Natural killer cell (primary cell): ENCODE results near the gene HMCN2. TPM values are rescaled to one million over a fixed set of nuclear protein-coding genes. Genes with fewer than 3 reads are reported as not detected.

Experiments
- ATAC-seq, 3 donors: fragments of 150-1000 bp in 2 of 3; fragments of 200-7000 bp in 1 of 3; cut with Tn5 transposase; 1 replicate in 1 of 3; 2 replicates in 2 of 3; pipeline ENCODE4 v1.10.0; 2021; ENCODE audit warnings: mild to moderate bottlenecking in 2 of 3, moderate library complexity in 2 of 3
- DNase-seq, 2 donors: peaks; one replicate each; pipeline versions ENCODE4 v3.0.0 to v3.0.0-alpha.2; 2013 to 2021; ENCODE audit warnings: mixed read lengths in 1 of 2
- H3K27ac ChIP-seq: one replicate; pipeline ENCODE4 v1.5.1; 2013; ENCODE audit warnings: mild to moderate bottlenecking, low read length
- H3K27me3 ChIP-seq: one replicate; pipeline ENCODE4 v1.6.1; 2013; ENCODE audit warnings: low read length; ENCODE audit not compliant: control insufficient read depth, insufficient read depth
- H3K36me3 ChIP-seq: one replicate; pipeline ENCODE4 v1.6.1; 2013; ENCODE audit warnings: low read length; ENCODE audit not compliant: control insufficient read depth, insufficient read depth
- H3K4me1 ChIP-seq: one replicate; pipeline ENCODE4 v1.6.1; 2013; ENCODE audit warnings: low read length; ENCODE audit not compliant: control insufficient read depth, insufficient read depth
- H3K4me3 ChIP-seq: one replicate; pipeline ENCODE4 v1.5.1; 2013; ENCODE audit warnings: low read length
- H3K9me3 ChIP-seq: one replicate; pipeline ENCODE4 v1.6.1; 2013; ENCODE audit warnings: low read length; ENCODE audit not compliant: control insufficient read depth, insufficient read depth
- H3K27ac Mint-ChIP-seq, 2 donors: one replicate each; pipeline ENCODE4 v1.8.0; 2022; ENCODE audit warnings: mild to moderate bottlenecking in 2 of 2, mixed read lengths in 2 of 2, moderate library complexity in 1 of 2
- H3K27me3 Mint-ChIP-seq, 2 donors: one replicate each; pipeline ENCODE4 v1.8.0; 2022; ENCODE audit warnings: low read depth in 2 of 2, mixed read lengths in 2 of 2
- H3K36me3 Mint-ChIP-seq: one replicate; pipeline ENCODE4 v1.8.0; 2022; ENCODE audit warnings: mixed read lengths
- H3K4me1 Mint-ChIP-seq, 2 donors: one replicate each; pipeline ENCODE4 v1.8.0; 2022; ENCODE audit warnings: mixed read lengths in 2 of 2
- H3K4me3 Mint-ChIP-seq: one replicate; pipeline ENCODE4 v1.8.0; 2022; ENCODE audit warnings: mild to moderate bottlenecking, moderate library complexity, mixed read lengths
- H3K9me3 Mint-ChIP-seq, 2 donors: one replicate each; pipeline ENCODE4 v1.8.0; 2022; ENCODE audit warnings: mixed read lengths in 2 of 2
- CTCF ChIP-seq: fragments of 200-600 bp; IDR thresholded peaks from one replicate; pipeline ENCODE4 v1.8.0; 2022; ENCODE audit warnings: antibody characterized with exemption
- WGBS: methylation state at CpG from one replicate; pipeline ENCODE4 v1.1.7; 2013; ENCODE audit warnings: missing lambda C conversion rate; ENCODE audit not compliant: insufficient coverage; 5-methylcytosine and 5-hydroxymethylcytosine counted together
- intact Hi-C: fragments of 100-400 bp; cut with micrococcal nuclease; formaldehyde crosslinking; loops from one replicate; pipeline ENCODE4 v1.14.2; 2022
- total RNA-seq, 4 donors: library from RNA; stranded (reverse); fragments of 120-200 nt in 1 of 4; gene quantifications; one replicate each; pipeline versions ENCODE4 v1.2.3 to v1.2.4, GENCODE V29; 2013 to 2022

Gene HMCN2
- total RNA-seq, 3 donors from 2014 or later (not counting 1 experiment from before 2014, with no cell fraction given) = not detected

GRCh38 chr9:130260816-130261765 lies 4.5 kb upstream of the HMCN2 start:
- 81% methylated on average over 16 of the region's 16 CpGs for whole genome bisulfite sequencing
- H3K36me3 Mint-ChIP-seq = no peaks in the 10 kb centered on the region
- ATAC-seq = no peak
- H3K4me3 Mint-ChIP-seq = no peak overlapping the region
- DNase-seq = no peak
- H3K4me1 Mint-ChIP-seq = no peaks in the 10 kb centered on the region
- no peak overlapping the region for H3K27ac ChIP-seq
- peaks cover 34 to 40% of the 10 kb centered on the region in 2 donors for H3K27me3 Mint-ChIP-seq
- no peak overlapping the region for H3K27ac Mint-ChIP-seq
- no peaks in the 10 kb centered on the region for H3K36me3 ChIP-seq
- peaks cover 16% of the 10 kb centered on the region for H3K27me3 ChIP-seq
- no peak overlapping the region for H3K4me3 ChIP-seq
- no peak for TF ChIP-seq CTCF
- H3K9me3 ChIP-seq = no peaks in the 10 kb centered on the region
- H3K4me1 ChIP-seq = no peaks in the 10 kb centered on the region
- H3K9me3 Mint-ChIP-seq = no peaks in the 10 kb centered on the region
- intact Hi-C loops = no loop called here

GRCh38 chr9:130262061-130262745 lies 3.4 kb upstream of the HMCN2 start:
- no peaks in the 10 kb centered on the region for H3K4me1 Mint-ChIP-seq
- WGBS = 77% methylated on average over 17 of the region's 17 CpGs

GRCh38 chr9:130262771-130263170 lies 2.8 kb upstream of the HMCN2 start:
- H3K4me1 Mint-ChIP-seq = no peaks in the 10 kb centered on the region
- peaks cover 24% of the 10 kb centered on the region for H3K27me3 ChIP-seq
- no peak overlapping the region for H3K4me3 ChIP-seq
- TF ChIP-seq CTCF = no peak
- 79% methylated on average over 7 of the region's 7 CpGs for WGBS
- DNase-seq (no peak), ATAC-seq (no peak)
- H3K4me3 Mint-ChIP-seq = no peak overlapping the region
- H3K27ac Mint-ChIP-seq = no peak overlapping the region
- intact Hi-C loops = no loop called here
- H3K9me3 Mint-ChIP-seq = no peaks in the 10 kb centered on the region
- no peaks in the 10 kb centered on the region for H3K36me3 ChIP-seq
- H3K36me3 Mint-ChIP-seq = no peaks in the 10 kb centered on the region
- H3K9me3 ChIP-seq = no peaks in the 10 kb centered on the region
- no peaks in the 10 kb centered on the region for H3K4me1 ChIP-seq
- H3K27ac ChIP-seq = no peak overlapping the region
- H3K27me3 Mint-ChIP-seq = peaks cover 43 to 49% of the 10 kb centered on the region in 2 donors

More at GRCh38 chr9:130262061-130262745, 3.4 kb upstream of the HMCN2 start:
- H3K4me3 Mint-ChIP-seq = no peak overlapping the region
- Histone ChIP-seq H3K27ac (no peak overlapping the region), H3K27me3 (peaks cover 24% of the 10 kb centered on the region), H3K36me3 (no peaks in the 10 kb centered on the region), H3K4me1 (no peaks in the 10 kb centered on the region), H3K9me3 (no peaks in the 10 kb centered on the region), H3K4me3 (no peak overlapping the region)
- peaks cover 42 to 48% of the 10 kb centered on the region in 2 donors for H3K27me3 Mint-ChIP-seq
- H3K9me3 Mint-ChIP-seq = no peaks in the 10 kb centered on the region
- intact Hi-C loops = no loop called here
- H3K36me3 Mint-ChIP-seq = no peaks in the 10 kb centered on the region
- TF ChIP-seq CTCF = no peak
- no peak overlapping the region for H3K27ac Mint-ChIP-seq
- ATAC-seq (no peak), DNase-seq (no peak)
